HCT116 (cell line): ENCODE measurements around the gene CALML3. TPM values are rescaled to one million over a fixed set of nuclear protein-coding genes. Genes with fewer than 3 reads are reported as not detected.

Source experiments
- ATAC-seq: fragments of 200-7000 bp; cut with Tn5 transposase; 2 replicates; pipeline ENCODE4 v1.9.1; 2020; ENCODE audit warnings: mild to moderate bottlenecking, moderate library complexity
- BruUV-seq: library from RNA; stranded (reverse); fragments of 400-500 nt; replicated peaks from 2 replicates; lab custom pipeline; 2021; lab: Mats Ljungman, UMichigan
- CTCF ChIA-PET: fragments of 300-600 bp; sonication (Branson Sonifier 250); formaldehyde crosslinking; loops from one replicate; lab custom pipeline; 2021; ENCODE audit warnings: antibody characterized with exemption; lab: Charles Lee
- POLR2A ChIA-PET: fragments of 300-600, 350-600 bp; sonication (Branson Sonifier 250); formaldehyde crosslinking; loops from one replicate; lab custom pipeline; 2021; ENCODE audit warnings: antibody characterized with exemption; lab: Charles Lee
- RAD21 ChIA-PET, 2 experiments: fragments of 300-600 bp; sonication (Branson Sonifier 250); formaldehyde crosslinking; loops; one replicate each; lab custom pipeline; 2023; ENCODE audit warnings: low total read pairs in 2 of 2; ENCODE audit not compliant: uncharacterized antibody in 2 of 2, unreplicated experiment in 2 of 2, low non-redundant PET in 1 of 2; lab: Charles Lee
- DNase-seq: peaks from one replicate; pipeline ENCODE4 v3.0.0-alpha.2; 2010; ENCODE audit warnings: low read depth, low spot score
- H2AFZ ChIP-seq: fragments of 200-600 bp; shearing (Covaris generic), sonication (generic); 2 replicates; pipeline ENCODE4 v1.6.1; 2017; ENCODE audit warnings: low read depth, mixed run types, mixed read lengths, antibody characterized with exemption, low read length; ENCODE audit not compliant: poor library complexity, severe bottlenecking
- H3K27ac ChIP-seq: 2 replicates; pipeline ENCODE4 v1.5.1; 2012; ENCODE audit warnings: low read depth, low read length
- H3K27me3 ChIP-seq: fragments of 200-600 bp; sonication (generic); 2 replicates; pipeline ENCODE4 v1.6.1; 2016; ENCODE audit warnings: mixed run types, low read length, mixed read lengths; ENCODE audit not compliant: insufficient read depth
- H3K36me3 ChIP-seq, 2 experiments: fragments of 200-500 bp in 1 of 2; fragments of 200-600 bp in 1 of 2; sonication (Bioruptor generic) in 1 of 2; sonication (generic) in 1 of 2; 2 replicates each; pipeline versions ENCODE4 v1.5.1 to v1.6.1; 2014 to 2016; ENCODE audit warnings: low read length in 2 of 2, inconsistent platforms in 1 of 2, mixed read lengths in 1 of 2, mixed run types in 1 of 2; ENCODE audit not compliant: insufficient read depth in 2 of 2, control insufficient read depth in 1 of 2
- H3K4me1 ChIP-seq, 2 experiments: fragments of 200-600 bp in 1 of 2; sonication (generic) in 1 of 2; 2 replicates each; pipeline versions ENCODE4 v1.5.1 to v1.6.1; 2012 to 2017; ENCODE audit warnings: low read length in 2 of 2, inconsistent platforms in 1 of 2, mild to moderate bottlenecking in 1 of 2, mixed read lengths in 1 of 2, mixed run types in 1 of 2, moderate library complexity in 1 of 2; ENCODE audit not compliant: insufficient read depth in 2 of 2, control insufficient read depth in 1 of 2
- H3K4me2 ChIP-seq: fragments of 200-600 bp; sonication (generic); 2 replicates; pipeline ENCODE4 v1.6.1; 2017; ENCODE audit warnings: mixed run types, low read length, mixed read lengths
- H3K4me3 ChIP-seq, 2 experiments: fragments of 200-600 bp in 1 of 2; sonication (generic) in 1 of 2; replicated peaks in 1 of 2; 2 replicates each; pipeline ENCODE4 v1.5.1; 2011 to 2016; ENCODE audit warnings: low read length in 2 of 2, control low read depth in 1 of 2, low read depth in 1 of 2, mild to moderate bottlenecking in 1 of 2, mixed read lengths in 1 of 2, mixed run types in 1 of 2
- H3K79me2 ChIP-seq: fragments of 200-600 bp; sonication (generic); 2 replicates; pipeline ENCODE4 v1.6.1; 2017; ENCODE audit warnings: mild to moderate bottlenecking, mixed run types, low read length, moderate library complexity, mixed read lengths; ENCODE audit not compliant: insufficient read depth
- H3K9ac ChIP-seq: fragments of 200-600 bp; sonication (generic); 2 replicates; pipeline ENCODE4 v1.6.1; 2016; ENCODE audit warnings: low read length, mixed read lengths
- H3K9me2 ChIP-seq: fragments of 200-600 bp; sonication (generic), shearing (Covaris generic); 2 replicates; pipeline ENCODE4 v1.6.1; 2017; ENCODE audit warnings: mixed run types, mild to moderate bottlenecking, moderate library complexity; ENCODE audit not compliant: insufficient read depth
- H3K9me3 ChIP-seq, 2 experiments: fragments of 200-500 bp in 1 of 2; fragments of 200-600 bp in 1 of 2; sonication (Bioruptor generic) in 1 of 2; sonication (generic) in 1 of 2; 2 replicates each; pipeline ENCODE4 v1.6.1; 2014 to 2017; ENCODE audit warnings: low read length in 2 of 2, mixed read lengths in 2 of 2, inconsistent platforms in 1 of 2, low read depth in 1 of 2, mild to moderate bottlenecking in 1 of 2, mixed run types in 1 of 2, moderate library complexity in 1 of 2; ENCODE audit not compliant: control insufficient read depth in 1 of 2, insufficient read depth in 1 of 2
- H4K20me1 ChIP-seq: fragments of 200-600 bp; sonication (generic), shearing (Covaris generic); 2 replicates; pipeline ENCODE4 v1.6.1; 2017; ENCODE audit warnings: mixed run types, mild to moderate bottlenecking, moderate library complexity; ENCODE audit not compliant: insufficient read depth
- EGR1 ChIP-seq: IDR thresholded peaks from 2 replicates; pipeline ENCODE4 v1.6.1; 2012; ENCODE audit warnings: low read depth
- ELF1 ChIP-seq: IDR thresholded peaks from 2 replicates; pipeline ENCODE4 v1.6.1; 2012; ENCODE audit warnings: low read depth, borderline replicate concordance
- EZH2 ChIP-seq: fragments of 200-600 bp; sonication (generic); IDR thresholded peaks from 2 replicates; pipeline ENCODE4 v1.6.1; 2017; ENCODE audit warnings: antibody characterized with exemption, mixed run types
- EZH2phosphoT487 ChIP-seq: fragments of 200-600 bp; IDR thresholded peaks from 2 replicates; pipeline ENCODE4 v1.6.1; 2018; ENCODE audit warnings: antibody characterized with exemption, borderline replicate concordance
- FOSL1 ChIP-seq: IDR thresholded peaks from 2 replicates; pipeline ENCODE4 v1.6.1; 2012; ENCODE audit warnings: low read depth
- JUND ChIP-seq: IDR thresholded peaks from 2 replicates; pipeline ENCODE4 v1.6.1; 2012
- POLR2AphosphoS5 ChIP-seq: IDR thresholded peaks from 2 replicates; pipeline ENCODE4 v1.6.1; 2011; ENCODE audit warnings: mild to moderate bottlenecking, low read depth, low read length, moderate library complexity
- RAD21 ChIP-seq: IDR thresholded peaks from 2 replicates; pipeline ENCODE4 v1.6.1; 2012; ENCODE audit warnings: low read depth, mild to moderate bottlenecking
- REST ChIP-seq: IDR thresholded peaks from 2 replicates; pipeline ENCODE4 v1.6.1; 2012; ENCODE audit warnings: low read depth
- SIN3A ChIP-seq: IDR thresholded peaks from 2 replicates; pipeline ENCODE4 v1.6.1; 2012; ENCODE audit warnings: low read depth
- SP1 ChIP-seq: IDR thresholded peaks from 2 replicates; pipeline ENCODE4 v1.6.1; 2012; ENCODE audit warnings: low read depth
- TCF7L2 ChIP-seq: IDR thresholded peaks from 2 replicates; pipeline ENCODE4 v1.7.0; 2011; ENCODE audit warnings: borderline replicate concordance, inconsistent platforms; ENCODE audit not compliant: insufficient read depth, insufficient read length; ENCODE audit errors: extremely low read depth
- YY1 ChIP-seq: IDR thresholded peaks from 2 replicates; pipeline ENCODE4 v1.6.1; 2011; ENCODE audit warnings: low read length, low read depth, moderate library complexity, mild to moderate bottlenecking; ENCODE audit not compliant: insufficient replicate concordance; ENCODE audit errors: extremely low read depth
- ZBTB33 ChIP-seq: IDR thresholded peaks from 2 replicates; pipeline ENCODE4 v1.6.1; 2011; ENCODE audit warnings: mild to moderate bottlenecking, low read length, moderate library complexity; ENCODE audit not compliant: insufficient replicate concordance; ENCODE audit errors: extremely low read depth
- ZFX ChIP-seq: fragments of 450-650 bp; IDR thresholded peaks from 2 replicates; pipeline ENCODE4 v1.6.1; 2017
- ZNF274 ChIP-seq: fragments of 200-500 bp; sonication (Bioruptor generic); IDR thresholded peaks from 2 replicates; pipeline ENCODE4 v1.6.1; 2014; ENCODE audit warnings: mild to moderate bottlenecking, low read depth, low read length, inconsistent platforms
- intact Hi-C: fragments of 100-400 bp; cut with micrococcal nuclease; formaldehyde crosslinking; loops from 2 replicates; pipeline ENCODE4 v1.10.0; 2022
- total RNA-seq: library from RNA; stranded (reverse); gene quantifications from one replicate; pipeline ENCODE4 v1.2.1, GENCODE V29; 2021; ENCODE audit not compliant: unreplicated experiment
- TF ChIP-seq, protein P1 (sequence below): IDR thresholded peaks from 2 replicates; pipeline ENCODE4 v1.6.1; 2012
- TF ChIP-seq, protein P2 (sequence below): IDR thresholded peaks from 2 replicates; pipeline ENCODE4 v1.6.1; 2012

CALML3 gene
- total RNA-seq, 1 experiment from 2014 or later: not detected

DNA sequence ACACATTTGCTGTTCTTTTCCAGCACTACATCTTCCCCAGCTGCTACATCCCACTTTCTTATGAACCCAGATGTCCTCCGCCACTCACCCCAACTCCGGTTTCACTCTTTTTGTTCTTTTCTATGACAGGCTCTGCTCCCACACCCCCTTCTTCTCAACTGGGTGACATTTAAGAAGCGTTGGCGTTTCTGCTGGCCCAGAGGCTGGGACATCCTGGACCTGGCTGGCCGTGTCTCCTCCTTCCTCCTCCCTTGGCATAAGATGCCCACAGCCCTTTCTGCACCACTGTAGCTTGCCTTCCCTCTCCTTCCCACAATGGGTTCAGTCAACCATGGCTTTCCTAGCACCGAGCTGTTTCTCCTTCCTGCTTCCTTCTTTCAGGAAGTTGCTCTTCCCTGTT lies 16.0 kb upstream of the CALML3 start:
- CTCF ChIA-PET: no interaction called here
- POLR2A ChIA-PET: no interaction called here
- no peak overlapping the region for H3K9ac ChIP-seq
- no peak for ATAC-seq
- no peaks in the 10 kb centered on the region for H3K4me1 ChIP-seq
- no peaks in the 10 kb centered on the region for H3K36me3 ChIP-seq
- no peaks in the 10 kb centered on the region for H3K9me2 ChIP-seq
- H3K4me3 ChIP-seq: no peak overlapping the region
- no peak overlapping the region for H2AFZ ChIP-seq
- TF ChIP-seq EZH2 (no peak), ZFX (no peak), REST (no peak), YY1 (no peak), ZNF274 (no peak), ELF1 (no peak), EZH2phosphoT487 (no peak), SIN3A (no peak), EGR1 (no peak), FOSL1 (no peak), POLR2AphosphoS5 (no peak), TCF7L2 (no peak), JUND (no peak), ZBTB33 (no peak), SP1 (no peak), RAD21 (no peak)
- TF ChIP-seq, protein P1, sequence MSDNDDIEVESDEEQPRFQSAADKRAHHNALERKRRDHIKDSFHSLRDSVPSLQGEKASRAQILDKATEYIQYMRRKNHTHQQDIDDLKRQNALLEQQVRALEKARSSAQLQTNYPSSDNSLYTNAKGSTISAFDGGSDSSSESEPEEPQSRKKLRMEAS: no peak
- TF ChIP-seq, protein P2, sequence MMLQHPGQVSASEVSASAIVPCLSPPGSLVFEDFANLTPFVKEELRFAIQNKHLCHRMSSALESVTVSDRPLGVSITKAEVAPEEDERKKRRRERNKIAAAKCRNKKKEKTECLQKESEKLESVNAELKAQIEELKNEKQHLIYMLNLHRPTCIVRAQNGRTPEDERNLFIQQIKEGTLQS: no peak
- TF ChIP-seq, all 23 proteins: peak for 0
- no TSS peak for BruUV-seq
- Histone ChIP-seq H3K27ac (no peak overlapping the region), H3K9me3 (no peaks in the 10 kb centered on the region), H3K79me2 (no peaks in the 10 kb centered on the region), H3K27me3 (peaks cover 9% of the 10 kb centered on the region; the same call in 1 of the 2 replicates), H4K20me1 (no peaks in the 10 kb centered on the region), H3K4me2 (no peak overlapping the region)
- intact Hi-C loops: no loop called here
- DNase-seq: no peak
- RAD21 ChIA-PET: no interaction called here
